Calu3 (cell line): Measurements from ENCODE around the gene PHKA2. TPM values are rescaled to one million over a fixed set of nuclear protein-coding genes. Genes with fewer than 3 reads are reported as not detected.

Source experiments
- BruUV-seq: library from RNA; stranded (reverse); fragments of 400-500 nt; replicated peaks from 2 replicates; lab custom pipeline; 2021; lab: Mats Ljungman, UMichigan
- CTCF ChIA-PET: fragments of 300-600 bp; sonication (Branson Sonifier 250); formaldehyde crosslinking; loops from one replicate; lab custom pipeline; 2022; ENCODE audit warnings: antibody characterized with exemption; lab: Charles Lee
- DNase-seq: peaks from one replicate; pipeline ENCODE4 v3.0.0; 2022
- H3K27ac Mint-ChIP-seq: one replicate; pipeline ENCODE4 v1.8.0; 2022; ENCODE audit warnings: mixed read lengths; ENCODE audit not compliant: unreplicated experiment
- H3K27me3 Mint-ChIP-seq: one replicate; pipeline ENCODE4 v1.8.0; 2022; ENCODE audit warnings: mixed read lengths; ENCODE audit not compliant: unreplicated experiment
- H3K36me3 Mint-ChIP-seq: one replicate; pipeline ENCODE4 v1.8.0; 2022; ENCODE audit warnings: mild to moderate bottlenecking, moderate library complexity, mixed read lengths; ENCODE audit not compliant: insufficient read depth, unreplicated experiment
- H3K4me1 Mint-ChIP-seq: one replicate; pipeline ENCODE4 v1.8.0; 2022; ENCODE audit warnings: mild to moderate bottlenecking, low read depth, mixed read lengths; ENCODE audit not compliant: unreplicated experiment
- H3K4me3 Mint-ChIP-seq: one replicate; pipeline ENCODE4 v1.8.0; 2022; ENCODE audit warnings: mild to moderate bottlenecking, low read depth, moderate library complexity, mixed read lengths; ENCODE audit not compliant: unreplicated experiment
- H3K9me3 Mint-ChIP-seq: one replicate; pipeline ENCODE4 v1.8.0; 2022; ENCODE audit warnings: low read depth, mixed read lengths; ENCODE audit not compliant: unreplicated experiment
- CTCF ChIP-seq: fragments of 200-600 bp; IDR thresholded peaks from one replicate; pipeline ENCODE4 v1.8.0; 2022; ENCODE audit warnings: antibody characterized with exemption; ENCODE audit not compliant: unreplicated experiment
- intact Hi-C: fragments of 100-400 bp; cut with micrococcal nuclease; formaldehyde crosslinking; loops from one replicate; pipeline ENCODE4 v1.10.0; 2022; ENCODE audit not compliant: unreplicated experiment
- total RNA-seq: library from RNA; stranded (reverse); gene quantifications from 2 replicates; pipeline ENCODE4 v1.2.3, GENCODE V29; 2022

The PHKA2 gene
- total RNA-seq, 1 experiment from 2014 or later = 47.6 TPM

GRCh38 chrX:18873189-18873791, 110.6 kb downstream of the PHKA2 start:
- H3K36me3 Mint-ChIP-seq = peaks cover 4% of the 10 kb centered on the region
- no peak overlapping the region for H3K27ac Mint-ChIP-seq
- H3K9me3 Mint-ChIP-seq = no peaks in the 10 kb centered on the region
- H3K4me3 Mint-ChIP-seq = peak overlapping the region; percentile 47
- H3K4me1 Mint-ChIP-seq = peaks cover 14% of the 10 kb centered on the region
- H3K27me3 Mint-ChIP-seq = no peaks in the 10 kb centered on the region
- DNase-seq = no peak
- TF ChIP-seq CTCF = no peak
- CTCF ChIA-PET = interaction anchor here (0.6 kb wide), 1 partner anchor 13 kb away, joined by 3 read pairs; no protein-coding TSS in a partner anchor
- BruUV-seq = no TSS peak
- intact Hi-C loops = no loop called here

- CTCF ChIA-PET = no interaction called here
- TF ChIP-seq CTCF = no peak
- intact Hi-C loops = no loop called here
- H3K9me3 Mint-ChIP-seq = no peaks in the 10 kb centered on the region
- peaks cover 4% of the 10 kb centered on the region for H3K36me3 Mint-ChIP-seq
- H3K27me3 Mint-ChIP-seq = no peaks in the 10 kb centered on the region
- no peak overlapping the region for H3K4me3 Mint-ChIP-seq
- H3K4me1 Mint-ChIP-seq = peaks cover 14% of the 10 kb centered on the region
- no TSS peak for BruUV-seq
- DNase-seq = no peak
- no peak overlapping the region for H3K27ac Mint-ChIP-seq
These were observed 111.3 kb downstream of the PHKA2 start for GRCh38 chrX:18872621-18873020.

- CTCF ChIA-PET = no interaction called here
- H3K27me3 Mint-ChIP-seq = no peaks in the 10 kb centered on the region
- no peak for DNase-seq
- no peak overlapping the region for H3K4me3 Mint-ChIP-seq
- H3K4me1 Mint-ChIP-seq = peaks cover 14% of the 10 kb centered on the region
- TF ChIP-seq CTCF = no peak
- peaks cover 4% of the 10 kb centered on the region for H3K36me3 Mint-ChIP-seq
- intact Hi-C loops = no loop called here
- H3K27ac Mint-ChIP-seq = no peak overlapping the region
- no peaks in the 10 kb centered on the region for H3K9me3 Mint-ChIP-seq
- BruUV-seq = no TSS peak
These were observed 111.9 kb downstream of the PHKA2 start for GRCh38 chrX:18871970-18872369.

DNA sequence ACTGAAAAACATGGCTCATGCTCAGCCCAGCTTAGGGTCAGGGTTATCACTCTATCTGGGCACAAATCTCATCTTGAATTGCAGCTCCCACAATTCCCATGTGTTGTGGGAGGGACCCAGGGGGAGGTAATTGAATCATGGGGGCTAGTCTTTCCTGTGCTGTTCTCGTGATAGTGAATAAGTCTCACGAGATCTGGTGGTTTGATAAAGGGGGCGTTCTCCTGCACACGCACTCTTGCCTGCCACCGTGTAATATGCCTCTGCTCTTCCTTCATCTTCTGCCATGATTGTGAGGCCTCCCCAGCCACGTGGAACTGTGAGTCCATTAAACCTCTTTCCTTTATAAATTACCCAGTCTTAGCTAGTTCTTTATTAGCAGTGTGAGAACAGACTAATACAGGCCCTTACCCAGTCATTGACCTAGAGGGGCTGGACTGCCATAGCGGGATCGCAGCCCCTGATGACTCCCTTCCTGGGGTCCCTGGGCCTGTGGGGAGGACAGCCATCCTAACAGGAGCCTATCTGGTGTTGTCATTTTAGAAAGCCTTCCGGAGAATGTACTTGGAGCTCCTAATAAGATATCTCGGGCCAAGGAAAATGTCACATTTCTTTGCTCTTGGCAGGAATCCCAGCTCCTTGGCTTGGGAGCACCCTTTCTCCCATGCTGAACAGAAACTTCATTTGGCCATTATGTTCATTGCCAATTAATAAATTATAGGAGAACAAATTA, 112.6 kb downstream of the PHKA2 start:
- Mint-ChIP-seq H3K27me3 (no peaks in the 10 kb centered on the region), H3K36me3 (peaks cover 4% of the 10 kb centered on the region), H3K4me1 (peaks cover 14% of the 10 kb centered on the region), H3K27ac (no peak overlapping the region), H3K4me3 (no peak overlapping the region), H3K9me3 (no peaks in the 10 kb centered on the region)
- DNase-seq = no peak
- no peak for TF ChIP-seq CTCF
- CTCF ChIA-PET = no interaction called here
- intact Hi-C loops = no loop called here
- no TSS peak for BruUV-seq
